Prostate gland (tissue), 2 donors: Measurements from ENCODE around the gene C11orf58.

Source experiments
- CTCF ChIP-seq, 4 experiments: fragments of 200-600 bp in 2 of 4; fragments of 450-650 bp in 2 of 4; sonication (generic) in 2 of 4; IDR thresholded peaks; 1 replicate in 3 of 4; 2 replicates in 1 of 4; pipeline ENCODE4 v1.5.1; 2016 to 2019; ENCODE audit warnings: antibody characterized with exemption in 4 of 4, mild to moderate bottlenecking in 2 of 4, moderate library complexity in 2 of 4
- POLR2AphosphoS5 ChIP-seq: sonication (generic); formaldehyde crosslinking; IDR thresholded peaks from one replicate; pipeline ENCODE4 v1.6.1; 2017; ENCODE audit warnings: antibody characterized with exemption

GRCh38 chr11:16797776-16798175, 59.3 kb downstream of the C11orf58 start:
- TF ChIP-seq CTCF (IDR thresholded peaks at IDR 0.05) (no peak), POLR2AphosphoS5 (no peak)
